Activated naive CD8-positive, alpha-beta T cell treated with anti-CD3 and anti-CD28 coated beads for 36 hours (primary cell): ENCODE data around the gene PTGIR. TPM values are rescaled to one million over a fixed set of nuclear protein-coding genes. Genes with fewer than 3 reads are reported as not detected.
"Not testable (repeated sequence)": the region's sequence is repeated elsewhere in the genome, so short reads cannot be mapped to it uniquely, and the experiment has no call there.

ENCODE experiments used
- DNase-seq: peaks from one replicate; pipeline ENCODE4 v3.0.0; 2021
- H3K27ac Mint-ChIP-seq: one replicate; pipeline ENCODE4 v1.8.0; 2022; ENCODE audit warnings: mild to moderate bottlenecking, moderate library complexity, mixed read lengths
- H3K27me3 Mint-ChIP-seq: one replicate; pipeline ENCODE4 v1.8.0; 2022; ENCODE audit warnings: mild to moderate bottlenecking, mixed read lengths
- H3K36me3 Mint-ChIP-seq: one replicate; pipeline ENCODE4 v1.8.0; 2021; ENCODE audit warnings: mild to moderate bottlenecking, mixed read lengths
- H3K4me1 Mint-ChIP-seq: one replicate; pipeline ENCODE4 v1.8.0; 2021; ENCODE audit warnings: mixed read lengths
- H3K4me3 Mint-ChIP-seq: one replicate; pipeline ENCODE4 v1.8.0; 2022; ENCODE audit warnings: mild to moderate bottlenecking, moderate library complexity, mixed read lengths
- H3K9me3 Mint-ChIP-seq: one replicate; pipeline ENCODE4 v1.8.0; 2022; ENCODE audit warnings: mixed read lengths
- total RNA-seq, 2 experiments: library from RNA; stranded (reverse); gene quantifications; one replicate each; pipeline ENCODE4 v1.2.3, GENCODE V29; 2021

PTGIR gene
- total RNA-seq, 2 experiments from 2014 or later, result 43.9 to 46.7 TPM

DNA sequence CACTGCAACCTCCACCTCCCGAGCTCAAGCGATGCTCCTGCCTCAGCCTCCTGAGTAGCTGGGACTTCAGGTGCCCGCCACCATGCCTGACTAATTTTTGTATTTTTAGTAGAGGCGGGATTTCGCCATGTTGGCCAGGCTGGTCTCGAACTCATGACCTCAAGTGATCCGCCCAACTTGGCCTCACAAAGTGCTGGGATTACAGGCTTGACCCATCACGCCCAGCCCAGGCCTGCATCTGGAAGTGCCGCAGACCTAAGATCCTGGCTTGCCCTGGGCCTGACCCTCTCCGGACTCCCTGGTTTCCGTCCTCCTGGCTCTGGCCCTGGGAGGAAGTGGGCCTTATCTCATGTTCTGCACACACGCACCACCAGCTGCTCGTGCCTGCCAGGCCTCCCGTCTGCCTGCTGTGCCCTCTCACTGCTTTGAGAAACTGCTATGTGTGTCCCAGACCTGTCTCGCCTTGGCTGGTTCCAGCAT, 4.7 kb upstream of the PTGIR start:
- H3K36me3 Mint-ChIP-seq, result peaks cover 17% of the 10 kb centered on the region

GRCh38 chr19:46628970-46629369, 4.1 kb upstream of the PTGIR start:
- not testable (repeated sequence) for H3K27me3 Mint-ChIP-seq, H3K4me3 Mint-ChIP-seq, DNase-seq, H3K9me3 Mint-ChIP-seq
- peaks cover 31% of the 10 kb centered on the region for H3K4me1 Mint-ChIP-seq
- H3K27ac Mint-ChIP-seq, result peak overlapping the region; percentile 45
- peaks cover 23% of the 10 kb centered on the region for H3K36me3 Mint-ChIP-seq

More for the DNA sequence above, 4.7 kb upstream of the PTGIR start:
- peaks cover 29% of the 10 kb centered on the region for H3K4me1 Mint-ChIP-seq
- H3K27me3 Mint-ChIP-seq, result no peaks in the 10 kb centered on the region
- H3K4me3 Mint-ChIP-seq, result no peak overlapping the region
- DNase-seq, result no peak
- no peaks in the 10 kb centered on the region for H3K9me3 Mint-ChIP-seq
- no peak overlapping the region for H3K27ac Mint-ChIP-seq

GRCh38 chr19:46626446-46626845, 1.6 kb upstream of the PTGIR start:
- no peaks in the 10 kb centered on the region for H3K9me3 Mint-ChIP-seq
- peaks cover 26% of the 10 kb centered on the region for H3K36me3 Mint-ChIP-seq
- H3K27ac Mint-ChIP-seq, result peak overlapping the region; percentile 51
- H3K4me3 Mint-ChIP-seq, result no peak overlapping the region
- H3K27me3 Mint-ChIP-seq, result no peaks in the 10 kb centered on the region
- peaks cover 31% of the 10 kb centered on the region for H3K4me1 Mint-ChIP-seq
- no peak for DNase-seq

- Mint-ChIP-seq H3K4me1 (peaks cover 36% of the 10 kb centered on the region), H3K27ac (peak overlapping the region; percentile 86), H3K36me3 (peaks cover 31% of the 10 kb centered on the region), H3K9me3 (no peaks in the 10 kb centered on the region), H3K4me3 (no peak overlapping the region), H3K27me3 (no peaks in the 10 kb centered on the region)
- no peak for DNase-seq
Measured at GRCh38 chr19:46625731-46626130, 842 bp upstream of the PTGIR start.

- Mint-ChIP-seq H3K27me3 (no peaks in the 10 kb centered on the region), H3K27ac (peak overlapping the region; percentile 86), H3K9me3 (no peaks in the 10 kb centered on the region), H3K4me1 (peaks cover 50% of the 10 kb centered on the region), H3K36me3 (peaks cover 46% of the 10 kb centered on the region), H3K4me3 (peak overlapping the region; percentile 87)
- no peak for DNase-seq
Measured at GRCh38 chr19:46623915-46624502, 880 bp downstream of the PTGIR start.

GRCh38 chr19:46622118-46622446, 2.8 kb downstream of the PTGIR start:
- Mint-ChIP-seq H3K4me3 (peak overlapping the region; percentile 85), H3K36me3 (peaks cover 51% of the 10 kb centered on the region), H3K9me3 (no peaks in the 10 kb centered on the region), H3K4me1 (peaks cover 60% of the 10 kb centered on the region), H3K27ac (peak overlapping the region; percentile 71), H3K27me3 (no peaks in the 10 kb centered on the region)
- no peak for DNase-seq

DNA sequence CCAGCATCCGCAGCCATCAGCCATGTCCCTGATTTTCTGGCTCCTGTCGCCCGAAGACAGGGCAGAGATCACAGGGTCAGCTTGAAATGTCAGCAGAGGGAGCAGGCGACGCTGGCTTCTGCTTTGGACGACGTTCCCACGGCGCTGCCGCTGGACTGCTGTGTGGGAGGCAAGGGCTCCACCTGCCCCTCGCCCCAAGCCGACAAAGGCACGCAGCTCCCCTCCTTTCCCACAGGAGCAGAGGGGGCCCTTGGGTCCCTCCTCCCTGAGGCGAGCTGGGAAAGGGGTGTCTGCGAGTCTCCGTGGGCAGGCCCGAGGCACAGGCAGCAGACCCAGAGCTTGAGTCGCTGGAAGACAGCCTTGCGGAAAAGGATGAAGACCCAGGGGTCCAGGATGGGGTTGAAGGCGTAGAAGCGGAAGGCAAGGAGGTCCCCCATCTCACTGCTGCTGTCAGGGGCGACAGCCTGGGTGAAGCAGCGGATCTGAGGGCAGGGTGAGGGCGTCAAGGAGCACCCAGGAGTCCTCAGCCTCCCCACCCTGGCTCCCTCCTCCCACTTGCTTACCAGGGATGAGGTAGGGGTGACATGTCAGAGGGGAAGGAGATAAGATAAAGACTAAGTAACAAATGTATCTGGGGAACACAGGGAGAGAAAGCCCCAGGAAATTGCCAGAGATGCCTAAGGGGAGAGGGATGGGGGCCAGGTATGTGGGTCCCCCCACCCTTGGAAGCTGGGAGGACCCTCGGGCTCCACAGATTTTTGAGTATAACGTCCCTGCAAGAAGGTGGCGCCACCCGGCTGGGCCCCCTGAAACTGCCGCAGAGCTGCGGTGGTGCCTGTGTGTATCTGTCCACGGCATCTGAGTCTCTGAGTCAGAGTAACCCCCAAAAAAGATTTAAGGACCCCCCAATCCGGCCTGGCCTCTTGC, 3.4 kb downstream of the PTGIR start:
- H3K27me3 Mint-ChIP-seq, result no peaks in the 10 kb centered on the region
- peaks cover 66% of the 10 kb centered on the region for H3K4me1 Mint-ChIP-seq
- peak overlapping the region; percentile 85 for H3K4me3 Mint-ChIP-seq
- DNase-seq, result no peak
- H3K36me3 Mint-ChIP-seq, result peaks cover 54% of the 10 kb centered on the region
- no peaks in the 10 kb centered on the region for H3K9me3 Mint-ChIP-seq
- peak overlapping the region; percentile 96 for H3K27ac Mint-ChIP-seq

DNA sequence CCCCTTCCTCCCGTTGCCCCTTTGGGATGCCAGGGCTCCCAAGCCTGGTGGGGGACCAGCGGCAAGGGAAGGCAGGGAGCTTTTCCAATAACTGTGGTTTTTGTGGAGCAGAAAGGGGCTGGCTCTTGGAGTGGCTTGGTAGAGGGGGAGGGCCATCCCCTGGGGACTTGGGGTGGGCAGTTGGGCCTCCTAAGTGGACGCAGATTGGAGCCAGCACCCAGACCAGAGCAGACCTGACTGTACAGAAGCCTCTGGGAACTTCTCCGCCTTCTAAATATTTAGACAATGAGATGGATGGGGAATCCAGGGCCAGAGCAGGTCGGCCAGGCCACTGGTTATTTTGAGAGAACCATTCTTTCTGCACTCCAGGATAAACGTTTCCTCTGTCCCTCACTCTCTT, 4.2 kb downstream of the PTGIR start:
- peaks cover 70% of the 10 kb centered on the region for H3K4me1 Mint-ChIP-seq
- DNase-seq, result no peak
- peak overlapping the region; percentile 96 for H3K27ac Mint-ChIP-seq
- H3K27me3 Mint-ChIP-seq, result no peaks in the 10 kb centered on the region
- H3K36me3 Mint-ChIP-seq, result peaks cover 54% of the 10 kb centered on the region
- H3K9me3 Mint-ChIP-seq, result no peaks in the 10 kb centered on the region
- peak overlapping the region; percentile 85 for H3K4me3 Mint-ChIP-seq

DNA sequence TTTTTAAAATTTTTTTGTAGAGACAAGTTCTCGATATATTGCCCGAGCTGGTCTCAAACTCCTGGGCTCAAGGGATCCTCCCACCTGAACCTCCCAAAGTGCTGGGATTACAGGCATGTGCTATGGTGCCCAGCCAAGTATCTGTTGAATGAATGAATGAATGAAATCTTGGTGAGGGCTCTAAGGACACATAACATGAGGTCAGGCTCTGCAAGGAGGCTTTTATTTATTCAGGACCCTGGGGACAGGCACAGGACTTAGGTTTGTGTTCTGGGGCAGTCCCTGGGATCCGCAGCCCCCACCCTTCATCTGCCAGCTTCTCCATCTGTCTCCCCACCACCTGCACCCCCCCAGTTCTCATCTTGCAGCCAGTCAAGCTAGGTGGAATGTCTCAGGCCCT, 4.6 kb downstream of the PTGIR start:
- Mint-ChIP-seq H3K9me3 (no peaks in the 10 kb centered on the region), H3K4me1 (peaks cover 67% of the 10 kb centered on the region), H3K27ac (peak overlapping the region; percentile 96), H3K36me3 (peaks cover 54% of the 10 kb centered on the region), H3K27me3 (no peaks in the 10 kb centered on the region), H3K4me3 (peak overlapping the region; percentile 85)
- no peak for DNase-seq

DNA sequence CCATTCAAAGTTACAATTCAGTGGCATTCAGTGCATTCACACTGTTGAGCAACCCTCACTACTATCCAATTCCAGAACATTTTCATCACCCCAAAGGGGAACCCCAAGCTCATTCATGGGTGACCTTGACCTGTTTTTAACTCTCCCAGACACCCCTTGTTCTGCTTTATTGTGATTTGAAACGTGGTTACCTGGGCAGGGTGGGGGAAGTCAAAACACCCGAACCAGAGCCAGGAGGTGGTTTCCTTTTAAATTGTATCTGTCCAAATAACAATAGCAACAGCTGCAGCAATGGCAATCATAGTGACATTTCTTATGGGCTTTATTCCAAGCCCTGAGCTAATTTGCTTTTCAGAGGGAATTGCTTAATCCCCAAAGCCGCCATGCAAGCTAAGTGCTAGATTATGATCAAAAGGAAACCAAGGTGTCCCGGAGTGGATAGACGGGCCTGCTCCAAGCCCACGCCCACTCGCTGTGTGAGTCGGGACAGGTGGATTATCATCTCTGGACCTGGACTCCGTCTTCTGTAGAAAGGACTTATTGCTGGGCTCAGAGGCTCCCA, 6.1 kb downstream of the PTGIR start:
- Mint-ChIP-seq H3K9me3 (no peaks in the 10 kb centered on the region), H3K27me3 (no peaks in the 10 kb centered on the region), H3K36me3 (peaks cover 45% of the 10 kb centered on the region), H3K27ac (peak overlapping the region; percentile 96), H3K4me3 (peak overlapping the region; percentile 85), H3K4me1 (peaks cover 69% of the 10 kb centered on the region)
- DNase-seq, result no peak

DNA sequence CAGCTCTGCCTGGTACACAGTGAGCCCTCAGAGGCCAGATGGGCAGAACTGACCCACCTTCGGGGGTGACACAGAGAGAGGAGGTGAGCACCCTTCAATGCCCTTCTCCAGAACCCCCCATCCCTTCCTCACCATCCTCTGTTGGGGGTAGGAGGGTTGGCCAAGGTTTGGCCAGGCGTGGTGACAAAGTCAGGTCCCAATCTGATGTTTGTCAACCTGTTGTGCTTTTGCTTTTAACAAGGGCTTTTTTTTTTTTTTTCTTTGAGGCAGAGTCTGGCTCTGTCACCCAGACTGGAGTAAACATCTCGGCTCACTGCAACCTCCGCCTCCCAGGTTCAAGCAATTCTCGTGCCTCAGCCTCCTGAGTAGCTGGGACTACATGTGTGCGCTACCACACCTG, 7.3 kb downstream of the PTGIR start:
- peaks cover 39% of the 10 kb centered on the region for H3K36me3 Mint-ChIP-seq
- H3K27me3 Mint-ChIP-seq, result no peaks in the 10 kb centered on the region
- peak overlapping the region; percentile 96 for H3K27ac Mint-ChIP-seq
- no peak for DNase-seq
- H3K9me3 Mint-ChIP-seq, result no peaks in the 10 kb centered on the region
- H3K4me1 Mint-ChIP-seq, result peaks cover 73% of the 10 kb centered on the region
- H3K4me3 Mint-ChIP-seq, result peak overlapping the region; percentile 73

GRCh38 chr19:46616631-46617322, 8.1 kb downstream of the PTGIR start:
- Mint-ChIP-seq H3K36me3 (peaks cover 38% of the 10 kb centered on the region), H3K27ac (peak overlapping the region; percentile 96), H3K27me3 (no peaks in the 10 kb centered on the region), H3K9me3 (no peaks in the 10 kb centered on the region), H3K4me3 (peak overlapping the region; percentile 73), H3K4me1 (peaks cover 73% of the 10 kb centered on the region)
- DNase-seq, result peak; percentile 81

DNA sequence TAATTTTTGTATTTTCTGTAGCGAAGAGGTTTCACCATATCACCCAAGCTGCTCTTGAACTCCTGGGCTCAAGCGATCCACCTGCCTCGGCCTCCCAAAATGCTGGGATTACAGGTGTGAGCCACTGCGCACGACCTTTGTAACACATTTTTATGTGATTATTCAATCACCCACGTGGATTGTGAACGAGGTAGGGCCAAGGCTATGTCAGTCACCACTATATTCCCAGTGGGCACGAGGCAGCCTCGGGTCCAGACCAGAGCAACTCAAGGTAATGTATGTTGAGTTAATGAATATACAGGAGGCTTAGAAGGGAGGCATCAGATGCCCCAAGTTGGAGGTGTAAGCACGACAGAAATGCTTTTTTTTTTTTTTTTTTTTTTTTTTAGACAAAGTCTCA, 8.9 kb downstream of the PTGIR start:
- peaks cover 39% of the 10 kb centered on the region for H3K36me3 Mint-ChIP-seq
- DNase-seq, result no peak
- H3K27ac Mint-ChIP-seq, result peak overlapping the region; percentile 96
- peaks cover 75% of the 10 kb centered on the region for H3K4me1 Mint-ChIP-seq
- no peaks in the 10 kb centered on the region for H3K9me3 Mint-ChIP-seq
- H3K4me3 Mint-ChIP-seq, result peak overlapping the region; percentile 43
- no peaks in the 10 kb centered on the region for H3K27me3 Mint-ChIP-seq

DNA sequence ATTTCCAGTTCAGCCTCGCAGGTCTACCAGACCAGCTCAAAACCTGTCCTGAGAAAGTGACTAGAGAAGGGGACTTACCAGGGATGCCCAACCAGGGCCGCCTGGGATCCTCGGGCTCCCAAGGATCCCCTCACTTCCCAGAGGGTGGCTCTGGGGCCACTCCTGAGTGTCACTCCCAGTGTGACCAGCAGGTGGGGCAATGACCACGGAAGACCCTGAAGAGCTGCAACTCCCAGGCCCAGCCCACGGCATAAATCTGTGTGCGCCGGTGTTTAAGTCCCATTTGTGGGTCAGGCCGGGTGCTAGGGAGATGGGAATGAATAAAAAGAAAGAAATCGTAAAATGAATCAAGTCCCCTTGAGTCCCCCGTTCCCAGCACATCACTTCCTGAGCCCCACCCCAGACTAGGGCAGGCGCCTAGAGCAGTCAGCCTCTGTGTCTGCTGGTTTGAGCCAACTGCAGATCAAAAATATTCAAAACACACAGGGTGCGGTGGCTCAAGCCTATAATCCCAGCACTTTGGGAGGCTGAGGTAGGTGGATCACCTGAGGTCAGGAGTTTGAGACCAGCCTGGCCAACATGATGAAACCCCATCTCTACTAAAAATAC, 10.7 kb downstream of the PTGIR start:
- peaks cover 75% of the 10 kb centered on the region for H3K4me1 Mint-ChIP-seq
- H3K9me3 Mint-ChIP-seq, result no peaks in the 10 kb centered on the region
- H3K36me3 Mint-ChIP-seq, result peaks cover 40% of the 10 kb centered on the region
- H3K27me3 Mint-ChIP-seq, result no peaks in the 10 kb centered on the region
- peak; percentile 80 for DNase-seq
- peak overlapping the region; percentile 23 for H3K4me3 Mint-ChIP-seq
- H3K27ac Mint-ChIP-seq, result peak overlapping the region; percentile 78
